GM12865 (cell line): ENCODE data around the gene FMN1.

ENCODE experiments used
- DNase-seq: peaks from one replicate; pipeline ENCODE4 v3.0.0; 2010; ENCODE audit warnings: low read depth
- H3K4me3 ChIP-seq: 2 replicates; pipeline ENCODE4 v1.5.1; 2011; ENCODE audit warnings: mild to moderate bottlenecking, low read depth, low read length, control low read depth
- TF ChIP-seq, protein P1 (sequence below): IDR thresholded peaks from 2 replicates; pipeline ENCODE4 v1.5.1; 2011; ENCODE audit warnings: low read length, control low read depth, low read depth, inconsistent platforms; ENCODE audit not compliant: insufficient read depth; ENCODE audit errors: missing control alignments

FMN1 gene

DNA sequence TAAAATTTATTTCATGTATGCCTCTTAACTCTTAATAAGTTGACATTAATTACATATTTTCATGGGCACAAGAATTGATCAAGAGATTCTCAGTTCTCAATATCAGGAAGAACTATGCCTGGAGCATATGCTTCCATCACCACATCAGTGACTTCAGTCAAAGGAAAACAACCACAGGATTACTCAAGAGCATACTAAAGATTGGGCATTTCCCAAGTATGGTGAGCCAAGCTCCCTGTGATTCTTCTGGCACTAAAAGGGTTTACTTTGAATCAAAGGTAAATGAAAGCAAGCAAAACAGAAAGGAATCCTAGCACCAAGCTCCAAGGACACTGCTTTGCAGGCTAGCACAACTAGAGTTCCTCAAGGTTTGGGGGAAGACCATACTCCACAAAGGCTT, 44.6 kb downstream of the FMN1 start:
- TF ChIP-seq, protein P1, sequence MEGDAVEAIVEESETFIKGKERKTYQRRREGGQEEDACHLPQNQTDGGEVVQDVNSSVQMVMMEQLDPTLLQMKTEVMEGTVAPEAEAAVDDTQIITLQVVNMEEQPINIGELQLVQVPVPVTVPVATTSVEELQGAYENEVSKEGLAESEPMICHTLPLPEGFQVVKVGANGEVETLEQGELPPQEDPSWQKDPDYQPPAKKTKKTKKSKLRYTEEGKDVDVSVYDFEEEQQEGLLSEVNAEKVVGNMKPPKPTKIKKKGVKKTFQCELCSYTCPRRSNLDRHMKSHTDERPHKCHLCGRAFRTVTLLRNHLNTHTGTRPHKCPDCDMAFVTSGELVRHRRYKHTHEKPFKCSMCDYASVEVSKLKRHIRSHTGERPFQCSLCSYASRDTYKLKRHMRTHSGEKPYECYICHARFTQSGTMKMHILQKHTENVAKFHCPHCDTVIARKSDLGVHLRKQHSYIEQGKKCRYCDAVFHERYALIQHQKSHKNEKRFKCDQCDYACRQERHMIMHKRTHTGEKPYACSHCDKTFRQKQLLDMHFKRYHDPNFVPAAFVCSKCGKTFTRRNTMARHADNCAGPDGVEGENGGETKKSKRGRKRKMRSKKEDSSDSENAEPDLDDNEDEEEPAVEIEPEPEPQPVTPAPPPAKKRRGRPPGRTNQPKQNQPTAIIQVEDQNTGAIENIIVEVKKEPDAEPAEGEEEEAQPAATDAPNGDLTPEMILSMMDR: no peak
- no peak overlapping the region for H3K4me3 ChIP-seq
- DNase-seq: no peak

DNA sequence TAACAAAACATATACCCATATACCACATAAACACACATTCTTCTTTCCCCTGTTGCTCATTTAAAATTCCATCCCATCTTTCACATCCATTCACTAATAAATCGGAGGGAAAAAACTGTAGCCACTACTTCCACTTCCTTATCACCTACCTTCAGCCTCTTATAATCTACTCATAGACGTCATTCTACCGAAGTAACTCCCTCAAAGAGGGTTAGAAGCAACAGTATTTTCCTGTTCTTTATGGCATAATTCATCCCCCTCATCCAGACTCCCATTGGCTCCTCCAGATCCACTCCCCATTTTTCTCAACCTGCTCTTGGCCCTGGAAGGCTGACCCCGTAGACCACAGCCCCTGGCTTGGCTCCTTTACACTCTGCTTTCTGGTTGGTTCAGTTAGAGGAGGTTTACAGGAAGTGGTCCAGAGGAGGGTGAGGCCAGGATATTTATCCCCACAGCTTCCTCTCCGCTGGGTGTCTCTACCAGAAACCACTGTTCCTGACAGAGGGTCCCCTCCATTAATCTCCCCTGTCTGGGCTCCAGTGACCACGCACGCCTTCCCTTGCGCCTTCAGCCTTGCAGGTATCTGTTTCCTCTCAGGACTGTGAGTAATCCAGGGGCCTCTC, 46.3 kb downstream of the FMN1 start:
- no peak for DNase-seq
- TF ChIP-seq, protein P1: no peak
- no peak overlapping the region for H3K4me3 ChIP-seq

DNA sequence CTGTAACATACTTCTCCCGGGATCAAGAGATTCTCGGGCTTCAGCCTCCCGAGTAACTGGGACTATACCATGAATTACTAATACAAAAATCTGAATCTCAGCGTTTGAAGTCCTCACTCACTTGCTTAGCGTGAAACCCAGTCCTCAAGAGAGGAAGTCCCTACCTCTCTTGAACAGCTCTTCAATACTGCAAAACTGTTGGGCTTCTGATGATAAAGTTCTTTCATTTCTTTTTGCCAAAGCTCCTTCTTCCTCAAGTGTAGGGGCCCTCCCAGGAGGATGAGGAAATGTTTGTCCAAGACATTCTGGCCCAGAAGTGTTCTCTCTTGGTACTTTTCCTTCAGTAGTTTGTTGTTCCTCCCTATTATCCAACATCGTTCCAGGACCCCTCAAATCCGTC, 48.5 kb downstream of the FMN1 start:
- DNase-seq: no peak
- TF ChIP-seq, protein P1: no peak
- no peak overlapping the region for H3K4me3 ChIP-seq

DNA sequence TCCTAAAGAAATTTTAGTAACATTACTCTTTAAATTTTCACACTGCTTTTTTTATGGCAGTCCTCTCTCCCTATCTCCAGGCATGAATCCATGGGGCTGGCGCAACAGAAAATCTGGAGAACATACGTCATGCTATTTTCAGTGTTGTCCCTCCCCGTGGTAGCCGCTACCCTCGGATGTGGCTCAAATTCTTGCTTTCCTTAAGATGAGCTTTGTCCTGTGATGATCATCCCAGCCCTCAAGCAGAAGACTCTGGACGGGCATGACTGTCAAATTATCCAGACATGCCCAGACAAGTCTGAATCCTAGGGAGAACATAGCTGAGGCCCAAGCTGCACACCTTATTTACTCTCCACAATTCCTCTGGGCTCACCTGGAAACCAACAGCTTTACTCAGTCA, 49.1 kb downstream of the FMN1 start:
- TF ChIP-seq, protein P1: no peak
- DNase-seq: no peak

DNA sequence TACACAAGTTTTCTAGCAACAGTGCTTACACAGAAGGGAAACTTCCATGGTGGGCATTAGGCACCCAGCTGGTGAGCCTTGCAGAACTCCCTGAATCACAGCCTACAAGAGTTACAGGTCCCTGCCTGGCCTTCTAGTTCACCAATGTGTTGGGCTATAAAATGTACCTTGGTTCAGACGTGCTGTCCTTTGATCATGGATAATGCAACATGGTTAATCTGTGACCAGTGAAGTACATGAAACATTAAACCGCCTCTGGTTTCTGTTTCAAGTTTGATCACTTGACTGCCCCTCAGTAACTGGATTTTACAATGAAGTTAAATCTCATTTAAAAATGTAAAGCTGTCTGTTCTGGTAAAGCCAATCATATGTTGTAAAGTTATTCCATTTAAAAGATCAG, 51.8 kb downstream of the FMN1 start:
- DNase-seq: no peak
- TF ChIP-seq, protein P1: no peak
- H3K4me3 ChIP-seq: no peak overlapping the region

More for the DNA sequence above, 49.1 kb downstream of the FMN1 start:
- H3K4me3 ChIP-seq: no peak overlapping the region

DNA sequence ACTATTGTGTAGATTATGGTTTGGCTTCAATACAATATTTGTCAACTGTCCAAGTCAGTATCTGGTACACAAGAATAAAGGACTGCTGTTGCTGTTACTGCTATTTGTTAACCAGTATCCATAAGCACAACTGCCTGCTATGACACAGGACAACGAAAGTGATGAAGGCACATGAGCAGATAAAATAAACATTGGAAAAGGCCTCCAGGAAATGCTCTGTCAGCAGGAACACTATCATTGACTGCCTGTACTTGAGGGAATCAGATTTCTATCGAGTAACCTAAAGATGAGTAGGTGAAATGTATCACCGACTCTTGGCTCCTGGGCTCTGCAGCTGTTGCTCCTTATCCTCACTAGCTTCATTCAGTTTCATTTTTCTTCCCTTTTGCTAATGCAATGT, 56.5 kb downstream of the FMN1 start:
- H3K4me3 ChIP-seq: no peak overlapping the region
- TF ChIP-seq, protein P1: no peak
- no peak for DNase-seq

DNA sequence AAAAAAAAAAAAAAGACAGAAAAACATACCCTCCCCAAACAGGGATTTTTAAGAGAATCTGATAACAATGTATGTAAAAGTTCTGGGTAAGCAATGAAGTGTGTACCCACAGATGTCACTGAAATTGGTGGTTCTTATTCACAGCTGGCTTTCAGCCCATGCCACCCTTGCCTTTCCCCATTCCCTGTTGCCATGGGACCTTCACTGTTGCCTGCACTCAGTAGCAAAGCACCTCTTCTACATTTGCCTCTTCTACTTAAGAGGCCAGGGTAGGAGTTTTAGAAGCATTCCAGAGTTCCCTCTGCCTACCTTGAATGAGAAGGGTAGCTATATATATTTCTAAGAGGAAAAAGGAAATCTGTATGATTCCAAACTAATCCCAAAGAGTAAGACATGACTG, 57.4 kb downstream of the FMN1 start:
- H3K4me3 ChIP-seq: no peak overlapping the region
- DNase-seq: no peak
- TF ChIP-seq, protein P1: no peak
